NOMO-1 (cell line): ENCODE measurements around the gene ZDHHC14.

Source experiments
- DNase-seq, 2 experiments: peaks; one replicate each; lab custom pipeline; 2025; ENCODE audit not compliant: unreplicated experiment in 2 of 2; lab: John Stamatoyannopoulos, UW

ZDHHC14 gene

DNA sequence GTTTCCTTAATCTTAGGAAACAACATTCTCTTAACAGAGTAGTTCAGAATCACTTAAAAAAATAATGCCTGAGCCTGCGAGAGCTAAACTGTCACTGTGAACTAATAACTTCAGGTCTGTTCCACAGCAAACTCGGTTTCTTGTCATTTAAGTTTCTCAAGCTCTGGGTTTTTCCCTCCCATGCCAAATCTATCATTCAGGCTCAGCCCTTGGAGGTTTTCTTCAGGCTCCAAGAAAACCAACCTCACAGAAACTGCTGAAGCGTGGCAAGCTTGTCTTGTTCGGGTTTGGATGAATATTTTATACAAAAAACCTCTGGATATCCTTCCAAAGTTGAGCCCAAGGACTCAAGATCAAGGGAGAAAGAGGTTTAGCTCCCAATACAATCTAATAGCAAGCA lies 342.4 kb downstream of the ZDHHC14 start:
- no peak for DNase-seq

DNA sequence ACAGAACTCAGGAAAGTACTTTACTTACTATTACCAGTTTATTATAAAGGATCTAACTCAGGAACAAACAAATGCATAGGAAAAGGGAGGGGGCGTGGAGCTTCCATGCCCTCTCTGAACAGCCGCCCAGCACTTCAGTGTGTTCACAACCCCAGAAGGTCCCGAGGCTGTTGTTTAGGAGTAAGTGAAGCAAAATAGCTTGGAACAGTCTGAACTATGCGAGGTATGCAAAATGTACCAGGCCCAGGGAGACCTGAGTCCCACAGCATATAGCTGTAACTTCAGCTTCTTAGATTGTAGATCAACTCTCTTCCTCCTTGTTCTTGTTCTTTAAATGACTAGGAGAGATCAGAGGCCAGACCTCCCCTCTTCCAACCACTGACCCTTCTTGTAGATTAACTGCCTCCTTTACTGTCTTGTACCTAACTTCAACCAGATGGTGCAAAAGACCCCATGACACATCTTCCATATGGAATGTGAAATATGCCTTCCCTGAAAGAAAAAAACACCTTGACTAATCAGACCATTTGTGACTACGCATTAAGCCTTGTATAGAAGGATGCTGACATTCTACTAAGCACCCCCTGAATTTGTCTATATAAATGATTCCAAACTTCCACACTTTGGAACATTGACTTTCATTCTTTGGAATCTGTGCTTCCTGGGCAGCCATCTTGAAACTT lies 343.3 kb downstream of the ZDHHC14 start:
- DNase-seq: no peak

DNA sequence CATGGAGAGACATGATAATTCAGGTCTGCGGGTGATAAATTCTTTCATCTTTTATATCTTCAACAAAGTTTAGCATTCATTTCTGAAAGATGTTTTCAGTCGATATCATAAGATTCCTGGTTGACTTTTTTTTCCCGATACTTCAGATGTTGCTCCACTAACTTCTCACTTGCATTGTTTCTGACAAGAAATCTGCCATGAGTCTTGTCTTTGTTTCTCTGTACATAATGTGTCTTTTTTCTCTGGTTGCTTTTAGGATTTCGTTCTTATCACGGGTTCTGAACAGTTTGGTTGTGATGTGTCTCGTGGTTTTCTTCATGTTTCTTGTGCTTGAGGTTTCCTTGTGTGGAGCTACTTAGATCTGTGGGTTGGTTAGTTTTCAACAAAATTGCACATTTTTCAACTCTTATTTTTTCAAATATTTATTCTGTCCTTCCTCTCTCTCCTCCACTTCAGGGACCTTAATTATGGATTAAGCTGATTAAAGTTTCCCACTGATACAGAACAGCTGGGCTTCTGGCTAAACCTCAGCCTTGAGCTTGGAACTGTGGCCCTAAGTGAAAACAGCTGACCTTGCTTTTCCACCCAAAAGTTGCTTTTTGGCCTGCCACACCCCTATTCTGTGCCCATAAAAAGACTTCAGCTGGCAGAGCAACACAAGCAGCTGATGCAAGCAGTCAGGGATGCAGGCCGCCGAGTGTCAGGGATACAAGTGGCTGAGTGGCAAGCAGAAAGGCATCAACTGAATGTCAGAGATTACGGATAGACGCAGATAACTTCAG lies 344.2 kb downstream of the ZDHHC14 start:
- no peak for DNase-seq

DNA sequence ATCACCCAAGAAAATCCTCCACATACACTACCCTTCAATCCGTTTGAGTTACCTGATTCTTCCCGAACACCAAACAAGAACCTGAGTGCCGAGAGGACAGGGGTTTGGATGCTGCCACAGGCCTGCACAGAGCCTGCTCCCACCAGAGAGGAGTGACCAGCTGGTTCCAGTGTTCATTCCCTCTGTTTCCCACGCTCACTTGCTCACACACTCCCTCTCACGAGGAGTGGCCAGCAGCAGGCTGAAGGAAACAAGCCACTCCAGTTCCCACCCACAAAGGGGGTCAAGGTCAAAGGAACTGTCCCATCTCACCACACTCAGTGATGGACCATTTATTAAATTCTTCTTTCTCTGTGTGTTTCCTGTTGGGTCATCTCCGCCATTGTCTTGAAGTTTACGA lies 344.8 kb downstream of the ZDHHC14 start:
- DNase-seq: no peak

DNA sequence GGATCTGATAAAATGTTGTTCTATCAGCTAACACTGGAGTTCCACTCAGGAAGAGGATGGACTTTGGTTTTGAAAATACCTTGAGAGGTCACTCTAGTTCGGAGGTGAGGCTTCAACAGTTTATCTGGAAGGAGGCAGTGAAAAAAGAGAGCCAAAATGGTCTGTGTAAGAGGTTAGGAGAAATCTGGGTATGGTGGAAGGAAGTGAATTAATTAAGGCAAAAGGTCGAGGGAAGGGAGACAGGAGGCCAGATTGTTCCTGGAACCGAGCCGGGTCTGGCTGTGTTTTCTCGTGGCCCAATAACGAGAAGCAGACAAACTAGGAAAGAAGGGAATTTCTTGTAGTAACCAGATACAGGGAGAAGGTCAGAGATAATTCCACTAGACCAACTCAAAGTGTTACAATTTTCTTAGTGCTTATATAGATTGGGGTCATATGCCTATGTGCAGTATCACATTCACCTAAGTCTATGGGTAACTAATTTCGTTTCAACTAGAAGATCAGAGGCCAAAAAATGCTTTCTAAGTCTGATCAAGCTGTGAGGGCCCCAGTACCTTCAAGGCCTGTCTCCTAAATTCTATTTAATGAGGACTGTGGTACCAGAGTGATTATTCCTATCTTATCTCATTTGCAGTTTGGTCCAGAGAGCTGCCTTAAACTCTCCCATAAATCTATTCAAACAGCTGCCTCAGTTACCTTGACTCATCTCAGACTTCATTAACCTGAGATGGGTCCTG lies 346.1 kb downstream of the ZDHHC14 start:
- no peak for DNase-seq
